Thoracic aorta (tissue), 2 donors: Measurements from ENCODE around the gene ETFA. TPM values are rescaled to one million over a fixed set of nuclear protein-coding genes. Genes with fewer than 3 reads are reported as not detected.
A peak's percentile ranks its signal among the peaks of the same experiment; 100 is the strongest.
"Not testable (repeated sequence)": the region's sequence is repeated elsewhere in the genome, so short reads cannot be mapped to it uniquely, and the experiment has no call there.

Experiments used
- ATAC-seq: fragments of 150-250 bp; one replicate; pipeline ENCODE4 v1.8.0; 2017; ENCODE audit warnings: low read depth; ENCODE audit not compliant: insufficient number of reproducible peaks, low FRiP score
- DNase-seq: peaks from one replicate; pipeline ENCODE4 v3.0.0-alpha.2; 2020; ENCODE audit warnings: low spot score
- H3K27ac ChIP-seq, 2 donors: fragments of 200-600 bp; sonication (generic); 1 replicate in 1 of 2; 2 replicates in 1 of 2; pipeline ENCODE4 v1.5.1; 2016; ENCODE audit warnings: mild to moderate bottlenecking in 2 of 2, moderate library complexity in 2 of 2
- H3K27me3 ChIP-seq: fragments of 200-600 bp; sonication (generic); replicated peaks from 2 replicates; pipeline ENCODE4 v1.6.0; 2016; ENCODE audit warnings: mild to moderate bottlenecking; ENCODE audit not compliant: insufficient read depth
- H3K36me3 ChIP-seq: fragments of 200-600 bp; sonication (generic); one replicate; pipeline ENCODE4 v1.5.1; 2016
- H3K4me1 ChIP-seq, 2 donors: fragments of 200-600 bp; sonication (generic); 1 replicate in 1 of 2; 2 replicates in 1 of 2; pipeline versions ENCODE4 v1.5.1 to v1.6.0; 2016; ENCODE audit warnings: low read depth in 2 of 2, mild to moderate bottlenecking in 1 of 2; ENCODE audit not compliant: control insufficient read depth in 1 of 2
- H3K4me3 ChIP-seq: fragments of 200-600 bp; sonication (generic); 2 replicates; pipeline ENCODE4 v1.5.1; 2016; ENCODE audit warnings: mild to moderate bottlenecking
- H3K9me3 ChIP-seq: fragments of 200-600 bp; sonication (generic); 2 replicates; pipeline ENCODE4 v1.5.1; 2016
- CTCF ChIP-seq: fragments of 200-600 bp; sonication (generic); IDR thresholded peaks from one replicate; pipeline ENCODE4 v1.5.1; 2019; ENCODE audit warnings: antibody characterized with exemption
- total RNA-seq, 2 donors: library from RNA; depleted of rRNA; stranded (reverse); fragments of >200 nt; gene quantifications; one replicate each; pipeline versions ENCODE4 v1.1.0 to v1.2.3, GENCODE V29; 2016

ETFA gene
- total RNA-seq, 2 donors from 2014 or later, result 56.9 to 57.1 TPM

- DNase-seq (no peak), ATAC-seq (no peak)
- peaks cover 10 to 11% of the 10 kb centered on the region in 2 donors for H3K4me1 ChIP-seq
- no peak for TF ChIP-seq CTCF
- H3K36me3 ChIP-seq, result no peaks in the 10 kb centered on the region
- peak overlapping the region; percentile 98 for H3K4me3 ChIP-seq
- peak overlapping the region in 1 of 2 donors; percentile 90 for H3K27ac ChIP-seq
- H3K27me3 ChIP-seq, result no peaks in the 10 kb centered on the region
- no peaks in the 10 kb centered on the region for H3K9me3 ChIP-seq
Measured at GRCh38 chr15:76309601-76310330, 1.5 kb downstream of the ETFA start.

GRCh38 chr15:76303909-76304308, 7.4 kb downstream of the ETFA start:
- ATAC-seq (no peak), DNase-seq (no peak)
- Histone ChIP-seq H3K27ac (no peak overlapping the region), H3K4me1 (no peaks in the 10 kb centered on the region), H3K9me3 (no peaks in the 10 kb centered on the region), H3K4me3 (no peak overlapping the region), H3K36me3 (no peaks in the 10 kb centered on the region), H3K27me3 (no peaks in the 10 kb centered on the region)
- no peak for TF ChIP-seq CTCF

GRCh38 chr15:76299786-76300185, 11.5 kb downstream of the ETFA start:
- ATAC-seq (no peak), DNase-seq (no peak)
- Histone ChIP-seq H3K9me3 (no peaks in the 10 kb centered on the region), H3K27me3 (no peaks in the 10 kb centered on the region), H3K36me3 (no peaks in the 10 kb centered on the region), H3K27ac (no peak overlapping the region), H3K4me3 (no peak overlapping the region), H3K4me1 (peaks cover 0 to 12% of the 10 kb centered on the region in 2 donors)
- no peak for TF ChIP-seq CTCF

- no peak for TF ChIP-seq CTCF
- H3K4me3 ChIP-seq, result no peak overlapping the region
- ATAC-seq, result no peak
- H3K27me3 ChIP-seq, result no peaks in the 10 kb centered on the region
- peaks cover 0 to 12% of the 10 kb centered on the region in 2 donors for H3K4me1 ChIP-seq
- no peaks in the 10 kb centered on the region for H3K9me3 ChIP-seq
- H3K36me3 ChIP-seq, result no peaks in the 10 kb centered on the region
- no peak for DNase-seq
- H3K27ac ChIP-seq, result no peak overlapping the region
Measured at GRCh38 chr15:76298986-76299385, 12.3 kb downstream of the ETFA start.

GRCh38 chr15:76297951-76298350, 13.3 kb downstream of the ETFA start:
- H3K27ac ChIP-seq, H3K9me3 ChIP-seq, ATAC-seq, H3K27me3 ChIP-seq, H3K4me3 ChIP-seq, H3K36me3 ChIP-seq, DNase-seq: not testable (repeated sequence)
- H3K4me1 ChIP-seq, result peaks cover 0 to 12% of the 10 kb centered on the region in 2 donors

GRCh38 chr15:76296849-76297248, 14.4 kb downstream of the ETFA start:
- H3K9me3 ChIP-seq, result no peaks in the 10 kb centered on the region
- H3K36me3 ChIP-seq, result no peaks in the 10 kb centered on the region
- peaks cover 0 to 12% of the 10 kb centered on the region in 2 donors for H3K4me1 ChIP-seq
- DNase-seq (no peak), ATAC-seq (no peak)
- H3K27me3 ChIP-seq, result no peaks in the 10 kb centered on the region
- H3K4me3 ChIP-seq, result no peak overlapping the region
- H3K27ac ChIP-seq, result no peak overlapping the region
- no peak for TF ChIP-seq CTCF

- H3K4me3 ChIP-seq, DNase-seq, H3K27ac ChIP-seq, H3K36me3 ChIP-seq, H3K9me3 ChIP-seq, ATAC-seq, H3K27me3 ChIP-seq: not testable (repeated sequence)
- H3K4me1 ChIP-seq, result peaks cover 0 to 12% of the 10 kb centered on the region in 2 donors
Measured at GRCh38 chr15:76294463-76294862, 16.8 kb downstream of the ETFA start.
